Heart left ventricle (tissue), 16 donors: Measurements from ENCODE around the gene SHROOM2. TPM values are rescaled to one million over a fixed set of nuclear protein-coding genes. Genes with fewer than 3 reads are reported as not detected.
A peak's percentile ranks its signal among the peaks of the same experiment; 100 is the strongest.

Source experiments
- ATAC-seq, 4 donors: fragments of 200-7000 bp; cut with Tn5 transposase; one replicate each; pipeline ENCODE4 v1.9.1; 2020 to 2022; ENCODE audit warnings: moderate library complexity in 4 of 4, mild to moderate bottlenecking in 3 of 4, moderate number of reproducible peaks in 1 of 4
- DNase-seq, 5 donors: peaks; one replicate each; pipeline ENCODE4 v3.0.0-alpha.2; 2020
- H3K27ac ChIP-seq, 12 donors: fragments of 200-600 bp; sonication (generic) in 4 of 12; one replicate each; pipeline versions ENCODE4 v1.5.0 to v1.8.0; 2016 to 2022; ENCODE audit warnings: mild to moderate bottlenecking in 2 of 12
- H3K27me3 ChIP-seq, 9 donors: fragments of 200-600 bp; sonication (generic) in 2 of 9; one replicate each; pipeline versions ENCODE4 v1.5.1 to v1.8.0; 2016 to 2022; ENCODE audit warnings: mild to moderate bottlenecking in 3 of 9
- H3K36me3 ChIP-seq, 9 donors: fragments of 200-600 bp; sonication (generic) in 2 of 9; one replicate each; pipeline versions ENCODE4 v1.5.0 to v1.8.0; 2018 to 2022; ENCODE audit warnings: mild to moderate bottlenecking in 2 of 9
- H3K4me1 ChIP-seq, 12 donors: fragments of 200-600 bp; sonication (generic) in 4 of 12; one replicate each; pipeline versions ENCODE4 v1.5.0 to v1.8.0; 2016 to 2022; ENCODE audit warnings: mild to moderate bottlenecking in 3 of 12
- H3K4me3 ChIP-seq, 12 donors: fragments of 200-600 bp; sonication (generic) in 4 of 12; one replicate each; pipeline versions ENCODE4 v1.5.0 to v1.8.0; 2017 to 2022; ENCODE audit warnings: mild to moderate bottlenecking in 9 of 12, moderate library complexity in 4 of 12
- H3K9me3 ChIP-seq, 12 donors: fragments of 200-600 bp; sonication (generic) in 4 of 12; one replicate each; pipeline versions ENCODE4 v1.5.0 to v1.8.0; 2016 to 2022; ENCODE audit warnings: mild to moderate bottlenecking in 1 of 12
- CTCF ChIP-seq, 12 donors: fragments of 200-600 bp; sonication (generic) in 4 of 12; IDR thresholded peaks; one replicate each; pipeline versions ENCODE4 v1.5.0 to v1.8.0; 2018 to 2022; ENCODE audit warnings: antibody characterized with exemption in 12 of 12, mild to moderate bottlenecking in 5 of 12
- POLR2A ChIP-seq, 2 donors: fragments of 450-650 bp; IDR thresholded peaks; one replicate each; pipeline ENCODE4 v1.6.1; 2017; ENCODE audit warnings: antibody characterized with exemption in 2 of 2, mild to moderate bottlenecking in 2 of 2, moderate library complexity in 2 of 2
- whole genome bisulfite sequencing, 4 donors: extraction: QIAGEN DNeasy Blood & Tissue Kit in 2 of 4; methylation state at CpG; one replicate each; pipeline versions ENCODE4 v1.1.5 to v1.1.7; 2013 to 2018; 5-methylcytosine and 5-hydroxymethylcytosine counted together
- intact Hi-C, 10 donors: fragments of 100-400 bp; cut with DNase I; formaldehyde crosslinking; loops; one replicate each; pipeline versions ENCODE4 v1.11.1 to v1.14.2; 2022
- long read RNA-seq, 3 donors: library from polyadenylated mRNA; unstranded; transcript quantifications; one replicate each; pipeline ENCODE4 v2.0.0, GENCODE V29; 2020 to 2021
- polyA plus RNA-seq, 2 donors: library from polyadenylated mRNA; stranded (reverse); fragments of 200-250 nt; gene quantifications; one replicate each; pipeline ENCODE4 v1.2.3, GENCODE V29; 2013
- total RNA-seq, 9 donors: library from RNA; depleted of rRNA in 2 of 9; stranded (reverse); fragments of >200 nt in 2 of 9; fragmentation: NEBNext Ultra II Directional in 3 of 9; extraction: Animal tissue kit (Norgen Biotek cat#: 25700) in 3 of 9; gene quantifications; one replicate each; pipeline versions ENCODE4 v1.1.0 to v1.2.4, GENCODE V29; 2016 to 2023
- donor health status: ischemic (EF 13 %, LVEDD 7.1; RV severe dilation, severe dysfunction).
- donor health status: healthy with polysubstance abuse.
- donor health status: DM: no; HTN: yes; CAD: no.
- donor health status: DM: no; HTN: no; CAD: no.
- donor health status: ischemic (EF 25% LVEDD 6.9; RV normal size, moderate dysfunction).
- donor health status: ischemic (EF 25% LVEDD 5.7; RV mildly dilated, moderate dysfunction).
- donor health status: healthy.
- donor health status: DM: yes; HTN: yes; CAD: no.
- donor health status: ischemic (EF 35%, LVEDD 5.7; RV mildly dilated, moderate dysfunction).
- donor health status: nonischemic (EF 11% LVEDD 7.7; RV severe dilation, severe dysfunction).
- donor health status: DM: yes; HTN: yes; CAD: no.
- donor health status: PGD.
- donor health status: ischemic (EF 29% LVEDD 5.4; RV normal size, mild dysfunction).
- donor health status: nonischemic (EF 23%, LVEDD 6.1; RV moderate dilation, normal function).

SHROOM2 gene
- 1 to 10 TPM in 3 of 9 donors, under 1 TPM in 6; 0.51 to 1.7 (median 0.85) TPM for total RNA-seq
- under 1 TPM; 0.38 to 0.49 TPM for polyA plus RNA-seq
- long read RNA-seq, donor 1, partial matches to known transcripts, result 2 of 2 reads
- long read RNA-seq, donor 1, other reads (novel, unspliced or antisense), result 0 of 2 reads
- long read RNA-seq, donor 2, partial matches to known transcripts, result 1 of 1 reads
- long read RNA-seq, donor 2, other reads (novel, unspliced or antisense), result 0 of 1 reads
- long read RNA-seq, donor 3, partial matches to known transcripts, result 1 of 2 reads
- long read RNA-seq, donor 3, other reads (novel, unspliced or antisense), result 1 of 2 reads

- 0 to 23% (median 0%) methylated on average over 4 to 129 of the region's 132 CpGs; no CpG with 5 or more reads in 1 of the 4 donors for WGBS, 4 donors
- peak in 2 of 4 donors; percentile 32 to 59 for ATAC-seq
These were observed at the start of gene SHROOM2 for GRCh38 chrX:9785944-9786797. TSS of gene SHROOM2 (plus strand) at chrX:9786429. CDS start at chrX:9786546, 117 bp downstream.

GRCh38 chrX:9737363-9737762, 48.9 kb upstream of the SHROOM2 start:
- Histone ChIP-seq H3K9me3 (peaks cover 0 to 6% (median 0%) of the 10 kb centered on the region in 12 donors), H3K4me3 (no peak overlapping the region), H3K27me3 (no peaks in the 10 kb centered on the region), H3K4me1 (no peaks in the 10 kb centered on the region), H3K36me3 (no peaks in the 10 kb centered on the region), H3K27ac (no peak overlapping the region)
- WGBS, 4 donors, result 67 to 78% (median 74%) methylated on average over 7 of the region's 7 CpGs
- no peak for TF ChIP-seq POLR2A (IDR thresholded peaks at IDR 0.05)
- TF ChIP-seq CTCF (IDR thresholded peaks at IDR 0.05), result no peak
- ATAC-seq, result no peak
- intact Hi-C loops, result no loop called here
- DNase-seq, result no peak

More at GRCh38 chrX:9785944-9786797, at the start of gene SHROOM2:
- TF ChIP-seq POLR2A (IDR thresholded peaks at IDR 0.05) (no peak), CTCF (IDR thresholded peaks at IDR 0.05) (no peak)
- Histone ChIP-seq H3K4me1 (peaks cover 0 to 17% (median 0%) of the 10 kb centered on the region in 12 donors), H3K9me3 (no peaks in the 10 kb centered on the region), H3K36me3 (no peaks in the 10 kb centered on the region), H3K4me3 (peak within 1 kb of the TSS; percentile 15 to 68 (median 51)), H3K27ac (peak within 1 kb of the TSS in 1 of 12 donors; percentile 11), H3K27me3 (peaks cover 0 to 74% (median 0%) of the 10 kb centered on the region in 9 donors)
- DNase-seq, result no peak
- intact Hi-C loops, result no loop called here

GRCh38 chrX:9738151-9738550, 48.1 kb upstream of the SHROOM2 start:
- no peaks in the 10 kb centered on the region for H3K27me3 ChIP-seq
- intact Hi-C loops, result no loop called here
- peaks cover 0 to 2% (median 0%) of the 10 kb centered on the region in 12 donors for H3K9me3 ChIP-seq
- H3K36me3 ChIP-seq, result no peaks in the 10 kb centered on the region
- H3K27ac ChIP-seq, result no peak overlapping the region
- ATAC-seq, result no peak
- TF ChIP-seq POLR2A (IDR thresholded peaks at IDR 0.05) (no peak), CTCF (IDR thresholded peaks at IDR 0.05) (no peak)
- no peaks in the 10 kb centered on the region for H3K4me1 ChIP-seq
- WGBS, 4 donors, result 31 to 63% (median 56%) methylated on average over 3 of the region's 3 CpGs
- no peak overlapping the region for H3K4me3 ChIP-seq
- no peak for DNase-seq

- Histone ChIP-seq H3K36me3 (no peaks in the 10 kb centered on the region), H3K9me3 (no peaks in the 10 kb centered on the region), H3K27ac (no peak overlapping the region), H3K27me3 (no peaks in the 10 kb centered on the region), H3K4me3 (no peak overlapping the region), H3K4me1 (no peaks in the 10 kb centered on the region)
- WGBS, 4 donors, result 62 to 91% (median 85%) methylated on average over 1 to 5 of the region's 5 CpGs
- intact Hi-C loops, result no loop called here
- no peak for TF ChIP-seq POLR2A (IDR thresholded peaks at IDR 0.05)
- no peak for TF ChIP-seq CTCF (IDR thresholded peaks at IDR 0.05)
- ATAC-seq, result no peak
- no peak for DNase-seq
These were observed 47.1 kb upstream of the SHROOM2 start for GRCh38 chrX:9739130-9739529.
